Effector CD4-positive, alpha-beta T cell (primary cell): ENCODE data around the gene LHB.

Experiments
- DNase-seq: peaks from one replicate; pipeline ENCODE4 v3.0.0-alpha.2; 2020

The LHB gene

GRCh38 chr19:48975947-48976847 lies 40.7 kb downstream of the LHB start:
- no peak for DNase-seq

DNA sequence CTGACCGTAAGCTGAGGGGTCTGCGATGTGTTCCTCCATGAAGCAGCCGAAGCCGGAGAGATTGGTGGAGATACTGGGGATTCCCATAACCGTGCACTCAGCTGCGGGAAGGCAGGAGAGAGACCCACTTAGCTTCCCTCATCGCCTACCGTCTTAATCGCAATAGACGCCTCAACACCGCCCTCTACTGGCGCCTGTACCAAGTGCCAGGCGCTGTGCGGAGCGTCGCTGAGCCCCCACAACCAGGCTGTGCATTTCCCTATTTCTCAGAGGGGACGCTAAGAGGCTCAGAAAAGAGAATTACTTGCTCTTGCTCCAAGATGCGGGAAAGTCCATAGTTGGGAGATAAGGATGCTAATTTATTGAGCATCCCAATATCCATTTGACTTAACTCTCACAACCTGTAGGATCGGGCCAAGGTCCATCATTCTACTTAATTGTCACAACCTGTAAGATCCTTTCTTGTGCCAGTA lies 45.9 kb downstream of the LHB start:
- peak; percentile 78 for DNase-seq

DNA sequence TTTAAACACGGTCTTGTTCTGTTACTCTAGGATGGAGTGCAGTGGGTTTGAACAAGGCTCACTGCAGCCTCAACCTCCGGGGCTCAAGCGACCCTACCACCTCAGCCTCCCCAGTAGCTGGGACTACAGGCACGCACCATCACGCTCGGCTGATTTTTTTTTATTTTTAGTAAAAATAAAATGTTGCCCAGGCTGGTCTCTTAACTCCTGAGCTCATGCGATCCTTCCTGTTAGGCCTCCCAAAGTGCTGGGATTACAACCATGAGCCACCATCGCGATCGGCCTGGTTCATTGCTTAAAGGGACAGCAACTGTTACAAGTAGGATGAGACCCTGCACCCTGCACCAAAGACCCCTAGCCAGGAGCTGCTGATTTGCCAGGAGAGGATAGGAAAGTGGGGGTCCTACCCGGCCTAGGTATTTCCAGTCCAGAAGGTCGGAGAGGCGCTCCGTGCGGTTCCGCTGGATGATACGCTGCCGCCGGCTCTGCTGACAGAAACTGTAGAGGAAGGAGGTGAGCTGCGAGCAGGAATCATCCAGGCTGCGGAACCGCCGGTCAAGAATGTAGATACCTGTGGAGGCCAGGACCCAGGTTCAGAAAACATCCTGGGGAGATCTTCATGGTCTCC lies 46.6 kb downstream of the LHB start:
- DNase-seq: no peak

- no peak for DNase-seq
These were observed 47.4 kb downstream of the LHB start for GRCh38 chr19:48969276-48970138.

DNA sequence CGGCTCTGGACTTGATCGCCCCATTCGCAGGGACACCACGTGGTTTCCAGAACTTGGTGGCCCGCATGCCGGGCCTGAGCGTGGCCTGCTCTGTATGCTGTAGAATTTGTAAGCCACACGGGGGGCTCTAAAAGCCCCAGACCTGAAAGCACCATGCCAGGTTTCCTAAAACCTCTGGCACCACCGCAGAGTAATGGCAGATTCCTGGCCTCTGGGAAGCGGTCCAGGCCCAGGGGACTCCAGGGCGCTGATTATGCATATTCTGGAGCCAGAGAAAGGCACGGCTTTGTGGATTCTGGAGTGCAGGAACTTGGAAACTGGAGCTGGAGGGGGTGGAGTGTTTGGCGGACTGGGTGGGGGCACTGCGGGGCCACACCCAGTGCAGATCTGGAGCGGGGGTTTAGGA lies 48.1 kb downstream of the LHB start:
- DNase-seq: no peak

GRCh38 chr19:48968179-48968661 lies 48.7 kb downstream of the LHB start:
- no peak for DNase-seq

DNA sequence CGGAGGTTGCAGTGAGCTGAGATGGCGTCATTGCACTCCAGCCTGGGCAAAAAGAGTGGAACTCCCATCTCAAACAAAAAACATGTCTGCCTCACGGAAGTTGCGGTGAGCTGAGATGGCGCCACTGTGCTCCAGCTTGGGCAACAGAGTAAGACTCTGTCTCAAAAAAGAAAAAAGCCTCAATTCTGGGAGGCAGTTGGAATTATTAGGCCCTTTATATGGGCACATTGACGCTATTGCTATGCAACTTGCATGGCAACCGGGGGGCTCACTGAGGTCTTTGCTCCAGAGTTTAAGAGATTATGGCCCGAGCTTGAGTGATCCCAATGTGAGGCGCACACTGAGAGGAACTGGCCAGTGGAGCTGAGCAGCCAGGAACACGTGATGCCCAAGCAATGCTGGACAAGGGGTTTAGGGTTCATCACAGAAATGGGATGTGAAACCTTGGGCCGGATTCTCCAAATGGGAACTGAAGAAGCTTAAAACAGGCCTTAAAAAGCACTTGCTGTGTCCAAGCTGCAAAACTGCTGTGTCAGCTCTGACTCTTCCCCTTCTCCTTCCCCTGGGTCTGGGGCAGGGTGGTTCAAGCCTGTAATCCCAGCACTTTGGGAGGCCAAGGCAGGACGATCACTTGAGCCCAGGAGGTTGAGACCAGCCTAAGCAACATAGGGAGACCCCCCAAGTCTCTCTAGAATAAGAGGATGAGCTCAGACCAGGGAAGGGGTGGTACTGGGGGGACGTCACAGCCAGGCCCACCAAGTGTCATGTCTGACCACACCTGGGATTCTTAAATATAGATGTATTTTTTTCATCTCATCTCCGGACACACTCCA lies 49.3 kb downstream of the LHB start:
- no peak for DNase-seq

DNA sequence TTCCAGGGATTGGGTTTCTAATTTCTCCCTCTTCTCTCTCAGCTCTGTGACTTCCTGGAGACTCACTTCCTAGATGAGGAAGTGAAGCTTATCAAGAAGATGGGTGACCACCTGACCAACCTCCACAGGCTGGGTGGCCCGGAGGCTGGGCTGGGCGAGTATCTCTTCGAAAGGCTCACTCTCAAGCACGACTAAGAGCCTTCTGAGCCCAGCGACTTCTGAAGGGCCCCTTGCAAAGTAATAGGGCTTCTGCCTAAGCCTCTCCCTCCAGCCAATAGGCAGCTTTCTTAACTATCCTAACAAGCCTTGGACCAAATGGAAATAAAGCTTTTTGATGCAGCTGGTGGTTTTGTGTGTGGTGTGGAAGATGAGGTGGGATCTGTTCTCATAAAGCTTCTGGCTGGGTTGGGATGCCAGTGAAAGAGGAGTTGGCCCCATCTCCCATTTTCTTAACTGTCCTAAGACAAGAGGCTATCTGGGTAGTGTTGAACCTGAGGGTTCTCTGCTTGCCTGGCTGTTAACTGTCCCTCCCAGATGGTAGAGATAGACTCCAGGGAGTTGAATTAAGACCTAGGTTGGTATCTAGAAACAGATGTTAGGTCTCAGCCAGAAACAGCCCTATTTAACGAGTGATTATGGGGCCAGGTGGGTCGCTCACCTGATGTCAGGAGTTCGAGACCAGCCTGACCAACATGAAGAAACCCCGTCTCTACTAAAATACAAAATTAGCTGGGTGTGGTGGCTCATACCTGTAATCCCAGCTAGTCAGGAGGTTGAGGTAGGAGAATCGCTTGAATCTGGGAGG lies 50.1 kb downstream of the LHB start:
- DNase-seq: no peak
